Measurements from ENCODE around the gene HCFC1R1. TPM values are rescaled to one million over a fixed set of nuclear protein-coding genes. Genes with fewer than 3 reads are reported as not detected.
A peak's percentile ranks its signal among the peaks of the same experiment; 100 is the strongest.

Gene HCFC1R1
- total and polyA plus RNA-seq, 2 donors from 2014 or later = 61.3 to 332 TPM

DNA sequence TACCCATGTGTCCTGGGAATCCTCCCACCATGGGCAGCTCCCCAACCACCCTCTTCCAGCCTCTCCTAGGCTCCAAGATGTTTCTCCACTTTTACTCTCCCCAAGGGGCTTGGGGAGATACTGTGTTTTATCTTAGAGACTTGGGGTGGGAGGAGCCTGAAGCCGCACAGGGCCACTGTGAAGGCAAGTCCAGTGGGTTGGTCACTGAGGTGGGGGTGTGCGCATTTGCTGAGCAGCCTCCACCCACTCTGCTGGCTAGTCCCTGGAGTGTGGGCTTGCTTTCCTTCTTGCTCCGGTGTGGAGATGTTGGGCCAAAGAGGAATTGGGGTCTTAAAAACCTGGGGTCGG is 15.1 kb downstream of the HCFC1R1 start:
- Histone ChIP-seq H3K27me3 (ENCODE audit: control insufficient read depth, insufficient read depth, low read length) (peaks cover 5% of the 10 kb centered on the region), H3K27ac (ENCODE audit: low read depth in 2 of 2, low read length in 2 of 2) (no peak overlapping the region), H3K36me3 (ENCODE audit: control insufficient read depth in 2 of 3, insufficient read depth in 3 of 3, low read length in 3 of 3) (no peaks in the 10 kb centered on the region), H3K9me3 (ENCODE audit: control insufficient read depth in 2 of 3, insufficient read depth in 1 of 3, low read length in 3 of 3) (no peaks in the 10 kb centered on the region), H3K4me3 (ENCODE audit: low read length in 3 of 3) (no peak overlapping the region), H3K9ac (ENCODE audit: low read length in 3 of 3) (no peak overlapping the region), H3K4me1 (ENCODE audit: control insufficient read depth in 2 of 3, insufficient read depth in 2 of 3, low read depth in 1 of 3, low read length in 3 of 3) (peaks cover 0 to 3% (median 0%) of the 10 kb centered on the region in 3 donors)
- FAIRE-seq (no peak), DNase-seq (no peak)
- TF ChIP-seq, protein P1, sequence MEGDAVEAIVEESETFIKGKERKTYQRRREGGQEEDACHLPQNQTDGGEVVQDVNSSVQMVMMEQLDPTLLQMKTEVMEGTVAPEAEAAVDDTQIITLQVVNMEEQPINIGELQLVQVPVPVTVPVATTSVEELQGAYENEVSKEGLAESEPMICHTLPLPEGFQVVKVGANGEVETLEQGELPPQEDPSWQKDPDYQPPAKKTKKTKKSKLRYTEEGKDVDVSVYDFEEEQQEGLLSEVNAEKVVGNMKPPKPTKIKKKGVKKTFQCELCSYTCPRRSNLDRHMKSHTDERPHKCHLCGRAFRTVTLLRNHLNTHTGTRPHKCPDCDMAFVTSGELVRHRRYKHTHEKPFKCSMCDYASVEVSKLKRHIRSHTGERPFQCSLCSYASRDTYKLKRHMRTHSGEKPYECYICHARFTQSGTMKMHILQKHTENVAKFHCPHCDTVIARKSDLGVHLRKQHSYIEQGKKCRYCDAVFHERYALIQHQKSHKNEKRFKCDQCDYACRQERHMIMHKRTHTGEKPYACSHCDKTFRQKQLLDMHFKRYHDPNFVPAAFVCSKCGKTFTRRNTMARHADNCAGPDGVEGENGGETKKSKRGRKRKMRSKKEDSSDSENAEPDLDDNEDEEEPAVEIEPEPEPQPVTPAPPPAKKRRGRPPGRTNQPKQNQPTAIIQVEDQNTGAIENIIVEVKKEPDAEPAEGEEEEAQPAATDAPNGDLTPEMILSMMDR (IDR thresholded peaks at IDR 0.05; ENCODE audit: borderline replicate concordance, extremely low read depth, insufficient read depth) = no peak
- intact Hi-C loops (cut with DNase I) = no loop called here

DNA sequence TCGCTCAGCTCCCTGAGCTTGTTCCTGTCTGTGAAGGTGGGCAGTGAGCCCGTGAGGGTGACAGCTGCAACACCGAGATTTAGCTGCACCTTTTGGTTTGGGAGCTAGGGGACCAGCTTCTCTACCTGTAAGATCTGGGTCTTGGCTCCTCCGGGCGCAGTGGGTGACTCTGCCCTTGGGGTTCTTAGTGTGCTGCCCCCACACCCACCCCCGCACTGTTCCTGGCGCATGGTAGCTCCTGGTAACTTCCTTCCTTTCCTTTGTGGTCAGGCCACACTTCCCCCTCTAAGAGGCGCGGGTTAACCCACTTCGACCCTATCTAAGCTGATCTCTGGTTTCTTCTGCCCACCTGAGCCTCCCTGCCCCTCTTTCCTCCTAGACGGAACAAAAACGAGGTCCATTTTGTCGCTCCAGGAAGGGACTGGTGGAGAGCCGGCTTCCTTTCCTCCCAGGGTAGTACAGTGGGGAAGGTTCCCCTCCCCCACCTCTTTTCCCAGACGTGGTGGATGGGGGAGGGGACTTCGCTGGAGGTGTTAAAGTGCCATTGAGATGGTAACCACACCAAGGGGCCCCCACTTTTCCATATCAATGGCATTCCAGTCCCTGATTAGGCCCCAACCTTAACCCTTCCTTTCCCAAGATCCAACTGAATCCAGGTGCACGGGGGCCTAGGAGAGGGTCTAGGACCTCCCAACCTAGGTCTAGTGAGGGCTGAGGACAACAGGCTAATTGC is 15.6 kb downstream of the HCFC1R1 start:
- intact Hi-C loops (cut with DNase I) = no loop called here
- peak in 1 of 5 donors; percentile 22 for DNase-seq
- TF ChIP-seq, protein P1 (IDR thresholded peaks at IDR 0.05; ENCODE audit: borderline replicate concordance, extremely low read depth, insufficient read depth) = no peak
- Histone ChIP-seq H3K27me3 (ENCODE audit: control insufficient read depth, insufficient read depth, low read length) (peaks cover 5% of the 10 kb centered on the region), H3K9me3 (ENCODE audit: control insufficient read depth in 2 of 3, insufficient read depth in 1 of 3, low read length in 3 of 3) (no peaks in the 10 kb centered on the region), H3K4me3 (ENCODE audit: low read length in 3 of 3) (peak overlapping the region in 1 of 3 donors; percentile 19), H3K4me1 (ENCODE audit: control insufficient read depth in 2 of 3, insufficient read depth in 2 of 3, low read depth in 1 of 3, low read length in 3 of 3) (peaks cover 0 to 3% (median 0%) of the 10 kb centered on the region in 3 donors), H3K36me3 (ENCODE audit: control insufficient read depth in 2 of 3, insufficient read depth in 3 of 3, low read length in 3 of 3) (no peaks in the 10 kb centered on the region), H3K9ac (ENCODE audit: low read length in 3 of 3) (no peak overlapping the region), H3K27ac (ENCODE audit: low read depth in 2 of 2, low read length in 2 of 2) (no peak overlapping the region)
- no peak for FAIRE-seq

DNA sequence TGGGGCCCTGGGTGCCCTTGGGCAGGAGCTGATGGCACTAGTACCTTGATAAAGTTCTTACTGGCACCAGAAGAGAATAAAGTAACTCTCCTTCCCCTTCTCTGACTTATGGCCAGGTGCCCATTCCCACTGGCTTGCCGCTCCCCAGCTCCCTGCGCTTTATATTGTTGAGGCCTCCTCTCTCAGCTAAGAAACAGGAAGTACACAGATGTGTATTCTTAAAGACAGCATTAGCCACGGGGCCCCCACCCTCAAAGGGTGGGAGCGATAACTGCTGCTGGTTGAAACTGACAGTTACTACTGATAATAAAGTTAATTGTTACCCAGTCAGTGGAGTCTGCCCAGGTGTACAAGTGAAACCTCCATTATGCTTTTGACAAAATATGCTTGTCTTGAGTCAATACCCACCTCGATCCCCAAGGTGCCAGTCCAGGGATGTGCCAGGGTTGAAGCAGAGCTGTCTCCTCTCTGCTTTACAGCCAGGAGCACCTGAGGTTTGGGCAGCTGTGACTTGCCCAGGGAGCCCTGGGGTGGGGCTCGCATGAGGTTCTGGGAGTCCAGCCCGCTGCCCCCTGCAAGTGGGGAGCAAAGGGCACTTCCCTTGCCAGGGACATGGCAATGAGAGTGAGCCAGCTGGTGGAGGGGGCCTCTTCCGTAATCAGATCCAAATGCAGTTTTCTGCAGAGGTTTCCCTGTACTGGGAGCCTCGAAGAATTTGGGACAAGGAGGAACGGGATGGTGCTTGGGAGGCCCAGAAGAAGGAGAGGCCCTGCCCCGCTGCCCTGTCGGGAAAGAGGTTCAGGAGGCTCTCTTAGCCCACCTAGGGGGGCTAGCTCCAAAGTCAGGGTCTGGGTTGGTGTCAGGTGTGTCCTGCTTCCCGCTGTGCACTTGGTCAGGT is 16.4 kb downstream of the HCFC1R1 start:
- H3K36me3 ChIP-seq (ENCODE audit: control insufficient read depth in 2 of 3, insufficient read depth in 3 of 3, low read length in 3 of 3) = no peaks in the 10 kb centered on the region
- H3K4me3 ChIP-seq (ENCODE audit: low read length in 3 of 3) = peak overlapping the region in 1 of 3 donors; percentile 19
- no peak overlapping the region for H3K9ac ChIP-seq (ENCODE audit: low read length in 3 of 3)
- peaks cover 5% of the 10 kb centered on the region for H3K27me3 ChIP-seq (ENCODE audit: control insufficient read depth, insufficient read depth, low read length)
- intact Hi-C loops (cut with DNase I) = no loop called here
- no peak for FAIRE-seq
- TF ChIP-seq, protein P1 (IDR thresholded peaks at IDR 0.05; ENCODE audit: borderline replicate concordance, extremely low read depth, insufficient read depth) = no peak
- no peaks in the 10 kb centered on the region for H3K9me3 ChIP-seq (ENCODE audit: control insufficient read depth in 2 of 3, insufficient read depth in 1 of 3, low read length in 3 of 3)
- no peak overlapping the region for H3K27ac ChIP-seq (ENCODE audit: low read depth in 2 of 2, low read length in 2 of 2)
- DNase-seq = no peak
- H3K4me1 ChIP-seq (ENCODE audit: control insufficient read depth in 2 of 3, insufficient read depth in 2 of 3, low read depth in 1 of 3, low read length in 3 of 3) = peaks cover 0 to 3% (median 0%) of the 10 kb centered on the region in 3 donors
